IPS DF 19.7 (cell line): ENCODE data around the gene IL17RB.

Experiments
- DNase-seq: peaks from one replicate; pipeline ENCODE4 v3.0.0-alpha.2; 2013; ENCODE audit warnings: low read depth, low spot score

IL17RB gene

GRCh38 chr3:53902711-53903110 is 56.3 kb downstream of the IL17RB start:
- no peak for DNase-seq

- no peak for DNase-seq
These were observed 67.0 kb downstream of the IL17RB start for GRCh38 chr3:53913401-53913800.
